Body of pancreas (tissue), 4 donors: ENCODE data around the gene SON. TPM values are rescaled to one million over a fixed set of nuclear protein-coding genes. Genes with fewer than 3 reads are reported as not detected.

Source experiments
- ATAC-seq: fragments of 150-250 bp; one replicate; pipeline ENCODE4 v1.9.1; 2016
- DNase-seq, 4 donors: peaks; one replicate each; pipeline ENCODE4 v3.0.0-alpha.2; 2019
- H3K27ac ChIP-seq, 4 donors: fragments of 200-600 bp; sonication (generic); 1 replicate in 3 of 4; 2 replicates in 1 of 4; pipeline versions ENCODE4 v1.5.1 to v1.6.1; 2016 to 2019; ENCODE audit warnings: mild to moderate bottlenecking in 1 of 4, mixed read lengths in 1 of 4, moderate library complexity in 1 of 4
- H3K27me3 ChIP-seq, 2 donors: fragments of 200-600 bp; sonication (generic); one replicate each; pipeline ENCODE4 v1.6.0; 2016; ENCODE audit warnings: mild to moderate bottlenecking in 1 of 2
- H3K36me3 ChIP-seq, 2 donors: fragments of 200-600 bp; sonication (generic); replicated peaks in 1 of 2; 2 replicates each; pipeline ENCODE4 v1.5.1; 2016; ENCODE audit warnings: low read depth in 2 of 2; ENCODE audit not compliant: insufficient read depth in 1 of 2
- H3K4me1 ChIP-seq: fragments of 200-600 bp; sonication (generic); one replicate; pipeline ENCODE4 v1.6.0; 2016
- H3K4me3 ChIP-seq, 2 donors: fragments of 200-600 bp; sonication (generic); 1 replicate in 1 of 2; 2 replicates in 1 of 2; pipeline ENCODE4 v1.5.1; 2016 to 2019
- H3K9me3 ChIP-seq, 3 donors: fragments of 200-600 bp; sonication (generic); 1 replicate in 2 of 3; 2 replicates in 1 of 3; pipeline ENCODE4 v1.5.1; 2016
- POLR2A ChIP-seq, 3 donors: fragments of 450-650 bp; IDR thresholded peaks; one replicate each; pipeline ENCODE4 v1.6.1; 2016; ENCODE audit warnings: antibody characterized with exemption in 3 of 3, mild to moderate bottlenecking in 2 of 3
- WGBS, 2 donors: methylation state at CpG; one replicate each; pipeline ENCODE4 v1.1.5; 2017; 5-methylcytosine and 5-hydroxymethylcytosine counted together
- intact Hi-C: fragments of 100-400 bp; cut with DNase I; formaldehyde crosslinking; loops from one replicate; pipeline ENCODE4 v1.15.1; 2023
- total RNA-seq, 2 donors: library from RNA; depleted of rRNA; stranded (reverse); fragments of >200 nt; gene quantifications; one replicate each; pipeline ENCODE4 v1.1.0, GENCODE V29; 2016
- TF ChIP-seq, protein P1 (sequence below), 7 experiments: fragments of 450-650 bp in 4 of 7; fragments of 200-600 bp in 3 of 7; sonication (generic) in 3 of 7; IDR thresholded peaks; one replicate each; pipeline ENCODE4 v1.5.1; 2016 to 2019; ENCODE audit warnings: antibody characterized with exemption in 7 of 7

SON gene
- total RNA-seq, 2 donors from 2014 or later = 118 to 235 TPM

DNA sequence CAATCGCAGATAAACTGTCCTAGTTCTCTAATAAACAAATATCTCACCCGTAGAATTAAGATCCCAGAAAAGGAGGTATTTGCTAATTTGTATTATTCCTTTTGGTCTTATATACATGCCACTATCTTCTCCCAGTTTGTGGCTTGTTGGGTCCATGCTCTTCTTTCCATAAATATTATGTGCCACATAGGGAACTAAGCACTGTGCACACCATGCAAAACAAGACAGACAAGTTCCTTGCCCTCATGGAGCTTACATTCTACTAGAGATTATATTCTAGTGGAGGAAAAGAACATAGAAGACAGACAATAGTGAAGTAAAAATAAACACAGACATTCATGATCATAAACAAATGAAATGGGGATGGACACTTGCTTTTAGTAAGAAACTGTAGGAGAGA is 5.6 kb upstream of the SON start:
- H3K36me3 ChIP-seq = peaks cover 8 to 23% of the 10 kb centered on the region in 2 donors
- H3K4me3 ChIP-seq = no peak overlapping the region

DNA sequence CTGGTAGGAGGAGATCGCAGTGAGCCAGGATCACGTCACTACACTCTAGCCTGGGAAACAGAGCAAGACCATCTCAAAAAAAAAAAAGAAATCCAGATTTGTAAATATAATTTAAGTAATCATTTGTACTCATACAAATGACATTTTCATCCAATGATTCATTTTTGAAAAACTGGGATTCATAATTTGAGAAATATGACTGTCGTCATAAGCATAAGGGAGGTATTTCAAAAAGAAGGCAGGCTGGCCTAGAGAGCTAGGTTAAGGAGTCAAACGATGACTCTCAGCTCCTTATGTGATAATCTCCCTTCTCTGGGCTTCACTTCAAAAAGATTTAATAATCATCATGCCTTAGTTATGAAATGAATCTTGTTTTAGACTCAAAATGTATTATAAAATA is 3.2 kb upstream of the SON start:
- Histone ChIP-seq H3K27me3 (no peaks in the 10 kb centered on the region), H3K36me3 (peaks cover 3 to 7% of the 10 kb centered on the region in 2 donors), H3K4me1 (peaks cover 19% of the 10 kb centered on the region), H3K4me3 (no peak overlapping the region), H3K9me3 (no peaks in the 10 kb centered on the region), H3K27ac (no peak overlapping the region)
- TF ChIP-seq POLR2A (IDR thresholded peaks at IDR 0.05) = no peak
- TF ChIP-seq, protein P1, sequence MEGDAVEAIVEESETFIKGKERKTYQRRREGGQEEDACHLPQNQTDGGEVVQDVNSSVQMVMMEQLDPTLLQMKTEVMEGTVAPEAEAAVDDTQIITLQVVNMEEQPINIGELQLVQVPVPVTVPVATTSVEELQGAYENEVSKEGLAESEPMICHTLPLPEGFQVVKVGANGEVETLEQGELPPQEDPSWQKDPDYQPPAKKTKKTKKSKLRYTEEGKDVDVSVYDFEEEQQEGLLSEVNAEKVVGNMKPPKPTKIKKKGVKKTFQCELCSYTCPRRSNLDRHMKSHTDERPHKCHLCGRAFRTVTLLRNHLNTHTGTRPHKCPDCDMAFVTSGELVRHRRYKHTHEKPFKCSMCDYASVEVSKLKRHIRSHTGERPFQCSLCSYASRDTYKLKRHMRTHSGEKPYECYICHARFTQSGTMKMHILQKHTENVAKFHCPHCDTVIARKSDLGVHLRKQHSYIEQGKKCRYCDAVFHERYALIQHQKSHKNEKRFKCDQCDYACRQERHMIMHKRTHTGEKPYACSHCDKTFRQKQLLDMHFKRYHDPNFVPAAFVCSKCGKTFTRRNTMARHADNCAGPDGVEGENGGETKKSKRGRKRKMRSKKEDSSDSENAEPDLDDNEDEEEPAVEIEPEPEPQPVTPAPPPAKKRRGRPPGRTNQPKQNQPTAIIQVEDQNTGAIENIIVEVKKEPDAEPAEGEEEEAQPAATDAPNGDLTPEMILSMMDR (IDR thresholded peaks at IDR 0.05) = no peak
- intact Hi-C loops = no loop called here
- 77 to 82% methylated on average over 4 of the region's 4 CpGs for WGBS, 2 donors
- ATAC-seq (no peak), DNase-seq (no peak)

More for the DNA sequence above, 5.6 kb upstream of the SON start:
- 88 to 97% methylated on average over 2 of the region's 2 CpGs for WGBS, 2 donors
- Histone ChIP-seq H3K27me3 (no peaks in the 10 kb centered on the region), H3K4me1 (peaks cover 17% of the 10 kb centered on the region), H3K27ac (no peak overlapping the region), H3K9me3 (no peaks in the 10 kb centered on the region)
- no peak for TF ChIP-seq POLR2A (IDR thresholded peaks at IDR 0.05)
- TF ChIP-seq, protein P1 (IDR thresholded peaks at IDR 0.05) = no peak
- DNase-seq = no peak
- ATAC-seq = no peak
- intact Hi-C loops = no loop called here

DNA sequence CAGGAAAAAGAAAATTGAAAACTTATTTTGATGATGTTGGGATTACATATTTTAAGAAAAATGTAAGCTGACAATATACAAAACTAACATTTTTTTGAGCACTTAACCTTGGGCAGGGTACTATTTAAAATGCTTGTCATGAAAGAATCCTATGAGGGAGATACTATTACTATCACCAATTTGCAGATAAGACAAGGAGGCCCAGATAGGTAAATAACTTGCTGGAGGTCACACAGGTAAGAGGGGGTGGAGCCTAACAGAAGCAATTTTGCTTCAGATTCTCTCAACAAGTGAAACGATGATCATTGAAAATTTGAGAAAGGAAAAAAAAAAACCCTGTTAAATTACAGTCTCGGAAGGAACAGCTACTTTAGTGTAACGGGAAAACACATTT is 2.1 kb upstream of the SON start:
- Histone ChIP-seq H3K4me1 (peaks cover 27% of the 10 kb centered on the region), H3K36me3 (peaks cover 0 to 7% of the 10 kb centered on the region in 2 donors), H3K9me3 (no peaks in the 10 kb centered on the region), H3K4me3 (no peak overlapping the region), H3K27me3 (no peaks in the 10 kb centered on the region), H3K27ac (peak overlapping the region in 3 of 4 donors; percentile 93 to 99 (median 98))
- DNase-seq (no peak), ATAC-seq (no peak)
- TF ChIP-seq, protein P1 (IDR thresholded peaks at IDR 0.05) = no peak
- TF ChIP-seq POLR2A (IDR thresholded peaks at IDR 0.05) = no peak
- intact Hi-C loops = no loop called here
- WGBS, 2 donors = 29 to 45% methylated on average over 3 of the region's 3 CpGs

DNA sequence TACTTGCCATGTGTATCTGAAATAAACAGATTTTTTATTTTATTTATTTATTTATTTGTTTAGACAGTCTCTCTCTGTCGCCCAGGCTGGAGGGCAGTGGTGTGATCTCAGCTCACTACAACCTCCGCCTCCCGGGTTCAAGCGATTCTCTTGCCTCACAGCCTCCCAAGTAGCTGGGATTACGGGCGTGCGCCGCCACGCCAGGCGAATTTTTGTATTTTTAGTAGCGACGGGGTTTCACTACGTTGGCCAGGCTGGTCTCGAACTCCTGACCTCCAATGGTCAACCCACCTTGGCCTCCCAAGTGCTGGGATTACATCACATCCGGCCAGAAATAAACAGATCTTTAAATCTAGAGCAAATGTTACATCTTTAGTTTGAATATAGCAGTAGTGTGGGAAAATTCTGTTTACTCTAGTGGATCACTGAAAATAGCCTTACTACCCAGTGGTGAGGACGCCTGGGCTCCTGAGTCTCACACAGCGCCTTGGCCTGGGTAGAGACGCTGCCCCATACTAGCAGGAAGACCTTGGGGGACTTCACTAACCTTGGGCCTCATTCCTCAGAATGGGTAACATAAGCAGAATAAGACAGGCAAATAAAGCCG is 1.6 kb upstream of the SON start:
- H3K27ac ChIP-seq = peak overlapping the region; percentile 32 to 99 (median 96)
- DNase-seq = no peak
- 42 to 47% methylated on average over 19 of the region's 19 CpGs for WGBS, 2 donors
- TF ChIP-seq, protein P1 (IDR thresholded peaks at IDR 0.05) = no peak
- no peak for TF ChIP-seq POLR2A (IDR thresholded peaks at IDR 0.05)
- no peaks in the 10 kb centered on the region for H3K27me3 ChIP-seq
- no peaks in the 10 kb centered on the region for H3K9me3 ChIP-seq
- H3K4me1 ChIP-seq = peaks cover 32% of the 10 kb centered on the region
- no peak for ATAC-seq
- peak overlapping the region; percentile 50 to 58 for H3K4me3 ChIP-seq
- peaks cover 0 to 7% of the 10 kb centered on the region in 2 donors for H3K36me3 ChIP-seq
- intact Hi-C loops = no loop called here
